ENCODE results near the gene FCRLA.

GRCh38 chr1:161749509-161750407 lies 42.7 kb downstream of the FCRLA start, which contains the start of gene DUSP12:
- TF ChIP-seq POLR2A (IDR thresholded peaks at IDR 0.05; ENCODE audit: low read length), result peak; percentile 89
- no peak for TF ChIP-seq GATA1 (IDR thresholded peaks at IDR 0.05; ENCODE audit: low read depth, low read length)
